ENCODE data around the gene INPP1.

Gene INPP1

GRCh38 chr2:190365499-190366204 lies 22.3 kb downstream of the INPP1 start:
- no peak for DNase-seq

- no peak for DNase-seq
These were observed 22.9 kb downstream of the INPP1 start for GRCh38 chr2:190366248-190366753.

GRCh38 chr2:190367091-190367490 lies 23.7 kb downstream of the INPP1 start:
- no peak for DNase-seq

- no peak for DNase-seq
These were observed 26.2 kb downstream of the INPP1 start for GRCh38 chr2:190369635-190370034.

- no peak for DNase-seq
These were observed 32.7 kb downstream of the INPP1 start for GRCh38 chr2:190376083-190376482.

- no peak for DNase-seq
These were observed 33.3 kb downstream of the INPP1 start for GRCh38 chr2:190376591-190377245.

- no peak for DNase-seq
These were observed 35.5 kb downstream of the INPP1 start for GRCh38 chr2:190378880-190379237.

- no peak for DNase-seq
These were observed 36.0 kb downstream of the INPP1 start for GRCh38 chr2:190379249-190379964.

GRCh38 chr2:190380962-190381412 lies 37.6 kb downstream of the INPP1 start:
- no peak for DNase-seq

GRCh38 chr2:190382851-190383250 lies 39.5 kb downstream of the INPP1 start:
- peak; percentile 57 for DNase-seq

- DNase-seq, result no peak
These were observed 44.0 kb downstream of the INPP1 start for GRCh38 chr2:190387422-190387821.

- no peak for DNase-seq
These were observed 52.9 kb downstream of the INPP1 start for GRCh38 chr2:190396271-190396670.

- DNase-seq, result no peak
These were observed 59.7 kb downstream of the INPP1 start for GRCh38 chr2:190402986-190403603.

GRCh38 chr2:190404487-190404886 lies 61.1 kb downstream of the INPP1 start:
- DNase-seq, result no peak

GRCh38 chr2:190405070-190405469 lies 61.7 kb downstream of the INPP1 start:
- no peak for DNase-seq

GRCh38 chr2:190405995-190406394 lies 62.6 kb downstream of the INPP1 start:
- DNase-seq, result no peak

GRCh38 chr2:190406805-190407204 lies 63.4 kb downstream of the INPP1 start:
- DNase-seq, result no peak

GRCh38 chr2:190407246-190407661 lies 63.9 kb downstream of the INPP1 start:
- DNase-seq, result peak; percentile 84

GRCh38 chr2:190407662-190408537 lies 64.5 kb downstream of the INPP1 start, which contains the start of gene MFSD6:
Gene MFSD6, plus strand, starts transcription at chr2:190408355. Its CDS starts 27,675 bp downstream, at chr2:190436030.
- DNase-seq, result no peak

GRCh38 chr2:190408538-190409271 lies 65.3 kb downstream of the INPP1 start:
- DNase-seq, result peak; percentile 81

GRCh38 chr2:190409616-190410015 lies 66.2 kb downstream of the INPP1 start:
- DNase-seq, result no peak

Measured in central memory CD4-positive, alpha-beta T cell (primary cell).